DND-41 (cell line): ENCODE data around the gene MRRF.

Experiments used
- EZH2 ChIP-seq: IDR thresholded peaks from 3 replicates; pipeline ENCODE4 v1.6.1; 2012; ENCODE audit warnings: borderline replicate concordance, low read depth, mild to moderate bottlenecking, moderate library complexity, low read length, inconsistent platforms; ENCODE audit not compliant: severe bottlenecking
- TF ChIP-seq, protein P1 (sequence below): IDR thresholded peaks from 2 replicates; pipeline ENCODE4 v1.5.1; 2012; ENCODE audit warnings: borderline replicate concordance, low read length, moderate library complexity, mild to moderate bottlenecking; ENCODE audit not compliant: poor library complexity, severe bottlenecking; ENCODE audit errors: extremely low read depth

DNA sequence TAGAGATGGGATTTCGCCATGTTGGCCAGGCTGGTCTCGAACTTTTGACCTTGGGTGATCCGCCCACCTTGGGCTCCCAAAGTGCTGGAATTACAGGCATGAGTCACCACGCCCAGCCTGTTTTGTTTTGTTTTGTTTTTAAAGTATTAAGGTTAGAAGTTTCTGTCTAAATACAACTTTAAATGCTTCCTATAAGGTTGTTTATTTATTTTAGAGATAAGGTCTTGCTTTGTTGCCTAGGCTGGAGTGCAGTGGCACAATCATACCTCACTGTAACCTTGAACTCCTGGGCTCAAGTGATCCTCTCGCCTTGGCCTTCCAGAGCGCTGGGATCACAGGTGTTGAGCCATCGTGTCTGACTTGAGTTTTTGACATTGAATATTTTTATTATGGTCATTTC is 11.4 kb downstream of the MRRF start:
- TF ChIP-seq, protein P1, sequence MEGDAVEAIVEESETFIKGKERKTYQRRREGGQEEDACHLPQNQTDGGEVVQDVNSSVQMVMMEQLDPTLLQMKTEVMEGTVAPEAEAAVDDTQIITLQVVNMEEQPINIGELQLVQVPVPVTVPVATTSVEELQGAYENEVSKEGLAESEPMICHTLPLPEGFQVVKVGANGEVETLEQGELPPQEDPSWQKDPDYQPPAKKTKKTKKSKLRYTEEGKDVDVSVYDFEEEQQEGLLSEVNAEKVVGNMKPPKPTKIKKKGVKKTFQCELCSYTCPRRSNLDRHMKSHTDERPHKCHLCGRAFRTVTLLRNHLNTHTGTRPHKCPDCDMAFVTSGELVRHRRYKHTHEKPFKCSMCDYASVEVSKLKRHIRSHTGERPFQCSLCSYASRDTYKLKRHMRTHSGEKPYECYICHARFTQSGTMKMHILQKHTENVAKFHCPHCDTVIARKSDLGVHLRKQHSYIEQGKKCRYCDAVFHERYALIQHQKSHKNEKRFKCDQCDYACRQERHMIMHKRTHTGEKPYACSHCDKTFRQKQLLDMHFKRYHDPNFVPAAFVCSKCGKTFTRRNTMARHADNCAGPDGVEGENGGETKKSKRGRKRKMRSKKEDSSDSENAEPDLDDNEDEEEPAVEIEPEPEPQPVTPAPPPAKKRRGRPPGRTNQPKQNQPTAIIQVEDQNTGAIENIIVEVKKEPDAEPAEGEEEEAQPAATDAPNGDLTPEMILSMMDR: no peak
- no peak for TF ChIP-seq EZH2
